Prostate gland (tissue), 2 donors: ENCODE measurements around the gene OR2AG1.

Source experiments
- POLR2A ChIP-seq: fragments of 450-650 bp; IDR thresholded peaks from one replicate; pipeline ENCODE4 v1.6.1; 2016; ENCODE audit warnings: antibody characterized with exemption, mild to moderate bottlenecking
- POLR2AphosphoS5 ChIP-seq: sonication (generic); formaldehyde crosslinking; IDR thresholded peaks from one replicate; pipeline ENCODE4 v1.6.1; 2017; ENCODE audit warnings: antibody characterized with exemption
- TF ChIP-seq, protein P1 (sequence below), 4 experiments: fragments of 200-600 bp in 2 of 4; fragments of 450-650 bp in 2 of 4; sonication (generic) in 2 of 4; IDR thresholded peaks; 1 replicate in 3 of 4; 2 replicates in 1 of 4; pipeline ENCODE4 v1.5.1; 2016 to 2019; ENCODE audit warnings: antibody characterized with exemption in 4 of 4, mild to moderate bottlenecking in 2 of 4, moderate library complexity in 2 of 4

DNA sequence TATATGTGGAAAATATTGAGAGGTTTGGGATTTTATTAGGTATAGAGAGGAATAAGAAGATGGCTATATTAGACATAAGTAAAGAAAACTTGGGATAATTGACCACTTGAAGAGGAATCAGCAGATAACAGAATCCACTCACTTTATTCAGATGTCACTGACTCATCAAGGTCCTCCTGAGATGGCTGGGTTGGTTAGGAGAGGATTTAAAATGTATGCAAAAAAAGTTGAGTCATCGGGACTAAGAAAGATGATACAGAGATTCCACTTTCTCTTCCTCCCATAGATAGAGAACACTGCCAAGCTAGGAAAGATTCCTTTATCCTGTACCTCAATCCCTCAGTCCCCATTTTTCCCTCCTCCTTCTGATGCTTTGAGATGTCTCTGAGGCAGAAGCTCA, 16.6 kb downstream of the OR2AG1 start, which contains the start of gene OR6A2:
- TF ChIP-seq, protein P1, sequence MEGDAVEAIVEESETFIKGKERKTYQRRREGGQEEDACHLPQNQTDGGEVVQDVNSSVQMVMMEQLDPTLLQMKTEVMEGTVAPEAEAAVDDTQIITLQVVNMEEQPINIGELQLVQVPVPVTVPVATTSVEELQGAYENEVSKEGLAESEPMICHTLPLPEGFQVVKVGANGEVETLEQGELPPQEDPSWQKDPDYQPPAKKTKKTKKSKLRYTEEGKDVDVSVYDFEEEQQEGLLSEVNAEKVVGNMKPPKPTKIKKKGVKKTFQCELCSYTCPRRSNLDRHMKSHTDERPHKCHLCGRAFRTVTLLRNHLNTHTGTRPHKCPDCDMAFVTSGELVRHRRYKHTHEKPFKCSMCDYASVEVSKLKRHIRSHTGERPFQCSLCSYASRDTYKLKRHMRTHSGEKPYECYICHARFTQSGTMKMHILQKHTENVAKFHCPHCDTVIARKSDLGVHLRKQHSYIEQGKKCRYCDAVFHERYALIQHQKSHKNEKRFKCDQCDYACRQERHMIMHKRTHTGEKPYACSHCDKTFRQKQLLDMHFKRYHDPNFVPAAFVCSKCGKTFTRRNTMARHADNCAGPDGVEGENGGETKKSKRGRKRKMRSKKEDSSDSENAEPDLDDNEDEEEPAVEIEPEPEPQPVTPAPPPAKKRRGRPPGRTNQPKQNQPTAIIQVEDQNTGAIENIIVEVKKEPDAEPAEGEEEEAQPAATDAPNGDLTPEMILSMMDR (IDR thresholded peaks at IDR 0.05): no peak
- TF ChIP-seq POLR2A: no peak
- no peak for TF ChIP-seq POLR2AphosphoS5
